NCI-H82 (cell line): ENCODE measurements around the gene ZNF76.

ENCODE experiments used
- DNase-seq: peaks from one replicate; lab custom pipeline; 2025; lab: John Stamatoyannopoulos, UW

ZNF76 gene

GRCh38 chr6:35267897-35268296, 8.4 kb downstream of the ZNF76 start:
- no peak for DNase-seq

GRCh38 chr6:35272005-35272404, 12.5 kb downstream of the ZNF76 start:
- no peak for DNase-seq

- no peak for DNase-seq
Observed at GRCh38 chr6:35273822-35274559, 14.5 kb downstream of the ZNF76 start.

GRCh38 chr6:35275744-35276260, 16.3 kb downstream of the ZNF76 start:
- no peak for DNase-seq

- no peak for DNase-seq
Observed at GRCh38 chr6:35278708-35279107, 19.2 kb downstream of the ZNF76 start.

- no peak for DNase-seq
Observed at GRCh38 chr6:35280903-35281302, 21.4 kb downstream of the ZNF76 start.

- DNase-seq, result no peak
Observed at GRCh38 chr6:35282472-35282871, 22.9 kb downstream of the ZNF76 start.

GRCh38 chr6:35283361-35283760, 23.8 kb downstream of the ZNF76 start:
- no peak for DNase-seq

GRCh38 chr6:35287671-35288396, 28.3 kb downstream of the ZNF76 start:
- peak; percentile 73 for DNase-seq

GRCh38 chr6:35288834-35289233, 29.3 kb downstream of the ZNF76 start:
- DNase-seq, result no peak

- no peak for DNase-seq
Observed at GRCh38 chr6:35291491-35291890, 32.0 kb downstream of the ZNF76 start.

GRCh38 chr6:35292494-35292893, 33.0 kb downstream of the ZNF76 start:
- DNase-seq, result no peak

GRCh38 chr6:35293681-35294080, 34.1 kb downstream of the ZNF76 start:
- DNase-seq, result no peak

- peak; percentile 74 for DNase-seq
Observed at GRCh38 chr6:35294308-35294945, 34.9 kb downstream of the ZNF76 start.

- no peak for DNase-seq
Observed at GRCh38 chr6:35295036-35295435, 35.5 kb downstream of the ZNF76 start.

- no peak for DNase-seq
Observed at GRCh38 chr6:35295521-35296315, 36.2 kb downstream of the ZNF76 start.

GRCh38 chr6:35296931-35297600, 37.5 kb downstream of the ZNF76 start:
- no peak for DNase-seq

GRCh38 chr6:35297601-35298481, 38.3 kb downstream of the ZNF76 start, which contains the start of gene DEF6:
Gene DEF6, plus strand, starts transcription at chr6:35297818. Its CDS starts 39 bp downstream, at chr6:35297857.
- peak; percentile 90 for DNase-seq

- DNase-seq, result no peak
Observed at GRCh38 chr6:35298625-35299140, 39.1 kb downstream of the ZNF76 start.

GRCh38 chr6:35299674-35300073, 40.1 kb downstream of the ZNF76 start:
- DNase-seq, result no peak
